ENCODE measurements around the gene TBXA2R.

DNA sequence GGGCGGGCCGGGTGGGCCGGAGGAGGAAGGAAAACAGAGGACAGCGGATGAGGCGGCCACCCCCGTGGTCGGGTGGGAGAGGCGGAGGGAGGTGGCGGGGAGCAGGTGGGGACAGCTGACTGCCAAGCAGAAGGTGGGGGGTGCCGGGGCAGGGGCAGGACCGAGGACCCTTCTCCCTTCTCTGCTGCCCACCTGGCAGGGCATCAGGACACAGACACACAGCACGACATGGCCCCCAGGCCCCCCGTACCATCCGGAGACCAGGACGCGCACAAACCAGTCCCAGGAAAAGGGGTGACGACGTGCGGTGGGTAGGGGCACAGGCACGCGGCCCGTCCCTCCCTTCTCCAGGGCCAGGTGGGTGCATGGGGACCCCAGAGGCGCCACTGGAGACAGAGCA lies 30.9 kb upstream of the TBXA2R start:
- TF ChIP-seq, protein P1, sequence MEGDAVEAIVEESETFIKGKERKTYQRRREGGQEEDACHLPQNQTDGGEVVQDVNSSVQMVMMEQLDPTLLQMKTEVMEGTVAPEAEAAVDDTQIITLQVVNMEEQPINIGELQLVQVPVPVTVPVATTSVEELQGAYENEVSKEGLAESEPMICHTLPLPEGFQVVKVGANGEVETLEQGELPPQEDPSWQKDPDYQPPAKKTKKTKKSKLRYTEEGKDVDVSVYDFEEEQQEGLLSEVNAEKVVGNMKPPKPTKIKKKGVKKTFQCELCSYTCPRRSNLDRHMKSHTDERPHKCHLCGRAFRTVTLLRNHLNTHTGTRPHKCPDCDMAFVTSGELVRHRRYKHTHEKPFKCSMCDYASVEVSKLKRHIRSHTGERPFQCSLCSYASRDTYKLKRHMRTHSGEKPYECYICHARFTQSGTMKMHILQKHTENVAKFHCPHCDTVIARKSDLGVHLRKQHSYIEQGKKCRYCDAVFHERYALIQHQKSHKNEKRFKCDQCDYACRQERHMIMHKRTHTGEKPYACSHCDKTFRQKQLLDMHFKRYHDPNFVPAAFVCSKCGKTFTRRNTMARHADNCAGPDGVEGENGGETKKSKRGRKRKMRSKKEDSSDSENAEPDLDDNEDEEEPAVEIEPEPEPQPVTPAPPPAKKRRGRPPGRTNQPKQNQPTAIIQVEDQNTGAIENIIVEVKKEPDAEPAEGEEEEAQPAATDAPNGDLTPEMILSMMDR (IDR thresholded peaks at IDR 0.05): no peak
- no peak for TF ChIP-seq POLR2A (IDR thresholded peaks at IDR 0.05)
